Prostate gland (tissue), 2 donors: ENCODE results near the gene REG3G.

Source experiments
- CTCF ChIP-seq, 4 experiments: fragments of 200-600 bp in 2 of 4; fragments of 450-650 bp in 2 of 4; sonication (generic) in 2 of 4; IDR thresholded peaks; 1 replicate in 3 of 4; 2 replicates in 1 of 4; pipeline ENCODE4 v1.5.1; 2016 to 2019; ENCODE audit warnings: antibody characterized with exemption in 4 of 4, mild to moderate bottlenecking in 2 of 4, moderate library complexity in 2 of 4
- POLR2A ChIP-seq: fragments of 450-650 bp; IDR thresholded peaks from one replicate; pipeline ENCODE4 v1.6.1; 2016; ENCODE audit warnings: antibody characterized with exemption, mild to moderate bottlenecking

- TF ChIP-seq POLR2A (no peak), CTCF (IDR thresholded peaks at IDR 0.05) (no peak)
These were observed 20.8 kb upstream of the REG3G start for GRCh38 chr2:79004680-79005079.
